Heart left ventricle (tissue), 16 donors: ENCODE data around the gene WDR37. TPM values are rescaled to one million over a fixed set of nuclear protein-coding genes. Genes with fewer than 3 reads are reported as not detected.

Experiments used
- ATAC-seq, 4 donors: fragments of 200-7000 bp; cut with Tn5 transposase; one replicate each; pipeline ENCODE4 v1.9.1; 2020 to 2022; ENCODE audit warnings: moderate library complexity in 4 of 4, mild to moderate bottlenecking in 3 of 4, moderate number of reproducible peaks in 1 of 4
- DNase-seq, 5 donors: peaks; one replicate each; pipeline ENCODE4 v3.0.0-alpha.2; 2020
- H3K27ac ChIP-seq, 12 donors: fragments of 200-600 bp; sonication (generic) in 4 of 12; one replicate each; pipeline versions ENCODE4 v1.5.0 to v1.8.0; 2016 to 2022; ENCODE audit warnings: mild to moderate bottlenecking in 2 of 12
- H3K27me3 ChIP-seq, 9 donors: fragments of 200-600 bp; sonication (generic) in 2 of 9; one replicate each; pipeline versions ENCODE4 v1.5.1 to v1.8.0; 2016 to 2022; ENCODE audit warnings: mild to moderate bottlenecking in 3 of 9
- H3K36me3 ChIP-seq, 9 donors: fragments of 200-600 bp; sonication (generic) in 2 of 9; one replicate each; pipeline versions ENCODE4 v1.5.0 to v1.8.0; 2018 to 2022; ENCODE audit warnings: mild to moderate bottlenecking in 2 of 9
- H3K4me1 ChIP-seq, 12 donors: fragments of 200-600 bp; sonication (generic) in 4 of 12; one replicate each; pipeline versions ENCODE4 v1.5.0 to v1.8.0; 2016 to 2022; ENCODE audit warnings: mild to moderate bottlenecking in 3 of 12
- H3K4me3 ChIP-seq, 12 donors: fragments of 200-600 bp; sonication (generic) in 4 of 12; one replicate each; pipeline versions ENCODE4 v1.5.0 to v1.8.0; 2017 to 2022; ENCODE audit warnings: mild to moderate bottlenecking in 9 of 12, moderate library complexity in 4 of 12
- H3K9me3 ChIP-seq, 12 donors: fragments of 200-600 bp; sonication (generic) in 4 of 12; one replicate each; pipeline versions ENCODE4 v1.5.0 to v1.8.0; 2016 to 2022; ENCODE audit warnings: mild to moderate bottlenecking in 1 of 12
- POLR2A ChIP-seq, 2 donors: fragments of 450-650 bp; IDR thresholded peaks; one replicate each; pipeline ENCODE4 v1.6.1; 2017; ENCODE audit warnings: antibody characterized with exemption in 2 of 2, mild to moderate bottlenecking in 2 of 2, moderate library complexity in 2 of 2
- WGBS, 4 donors: extraction: QIAGEN DNeasy Blood & Tissue Kit in 2 of 4; methylation state at CpG; one replicate each; pipeline versions ENCODE4 v1.1.5 to v1.1.7; 2013 to 2018; 5-methylcytosine and 5-hydroxymethylcytosine counted together
- intact Hi-C, 10 donors: fragments of 100-400 bp; cut with DNase I; formaldehyde crosslinking; loops; one replicate each; pipeline versions ENCODE4 v1.11.1 to v1.14.2; 2022
- polyA plus RNA-seq, 2 donors: library from polyadenylated mRNA; stranded (reverse); fragments of 200-250 nt; gene quantifications; one replicate each; pipeline ENCODE4 v1.2.3, GENCODE V29; 2013
- total RNA-seq, 9 donors: library from RNA; depleted of rRNA in 2 of 9; stranded (reverse); fragments of >200 nt in 2 of 9; fragmentation: NEBNext Ultra II Directional in 3 of 9; extraction: Animal tissue kit (Norgen Biotek cat#: 25700) in 3 of 9; gene quantifications; one replicate each; pipeline versions ENCODE4 v1.1.0 to v1.2.4, GENCODE V29; 2016 to 2023
- TF ChIP-seq, protein P1 (sequence below), 12 donors: fragments of 200-600 bp; sonication (generic) in 4 of 12; IDR thresholded peaks; one replicate each; pipeline versions ENCODE4 v1.5.0 to v1.8.0; 2018 to 2022; ENCODE audit warnings: antibody characterized with exemption in 12 of 12, mild to moderate bottlenecking in 5 of 12
- donor health status: ischemic (EF 13 %, LVEDD 7.1; RV severe dilation, severe dysfunction).
- donor health status: healthy with polysubstance abuse.
- donor health status: DM: no; HTN: yes; CAD: no.
- donor health status: DM: no; HTN: no; CAD: no.
- donor health status: ischemic (EF 25% LVEDD 6.9; RV normal size, moderate dysfunction).
- donor health status: ischemic (EF 25% LVEDD 5.7; RV mildly dilated, moderate dysfunction).
- donor health status: healthy.
- donor health status: DM: yes; HTN: yes; CAD: no.
- donor health status: ischemic (EF 35%, LVEDD 5.7; RV mildly dilated, moderate dysfunction).
- donor health status: nonischemic (EF 11% LVEDD 7.7; RV severe dilation, severe dysfunction).
- donor health status: DM: yes; HTN: yes; CAD: no.
- donor health status: PGD.
- donor health status: ischemic (EF 29% LVEDD 5.4; RV normal size, mild dysfunction).
- donor health status: nonischemic (EF 23%, LVEDD 6.1; RV moderate dilation, normal function).

Gene WDR37
- total and polyA plus RNA-seq, 11 donors: 8.4 to 43.3 (median 26.3) TPM

DNA sequence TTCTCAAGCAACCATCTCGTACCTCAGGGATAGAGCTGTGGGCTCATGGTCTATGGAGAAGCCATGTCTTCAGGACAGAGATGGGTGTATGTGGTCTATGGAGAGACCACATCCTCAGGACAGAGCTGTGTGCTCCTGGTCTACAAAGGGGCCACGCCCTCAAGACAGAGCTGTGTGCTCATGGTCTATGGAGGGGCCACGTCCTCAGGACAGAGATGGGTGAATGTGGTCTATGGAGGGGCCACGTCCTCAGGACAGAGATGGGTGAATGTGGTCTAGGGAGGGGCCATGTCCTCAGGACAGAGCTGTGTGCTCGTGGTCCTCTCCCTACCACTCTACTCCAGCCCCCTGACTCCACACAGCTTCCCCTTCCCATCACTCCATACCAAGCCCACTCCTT is 117.8 kb downstream of the WDR37 start:
- 69 to 92% (median 84%) methylated on average over 5 of the region's 5 CpGs for WGBS, 4 donors
- Histone ChIP-seq H3K27me3 (peaks cover 0 to 12% (median 0%) of the 10 kb centered on the region in 9 donors), H3K4me1 (no peaks in the 10 kb centered on the region), H3K36me3 (no peaks in the 10 kb centered on the region), H3K9me3 (no peaks in the 10 kb centered on the region), H3K27ac (no peak overlapping the region), H3K4me3 (no peak overlapping the region)
- TF ChIP-seq, protein P1, sequence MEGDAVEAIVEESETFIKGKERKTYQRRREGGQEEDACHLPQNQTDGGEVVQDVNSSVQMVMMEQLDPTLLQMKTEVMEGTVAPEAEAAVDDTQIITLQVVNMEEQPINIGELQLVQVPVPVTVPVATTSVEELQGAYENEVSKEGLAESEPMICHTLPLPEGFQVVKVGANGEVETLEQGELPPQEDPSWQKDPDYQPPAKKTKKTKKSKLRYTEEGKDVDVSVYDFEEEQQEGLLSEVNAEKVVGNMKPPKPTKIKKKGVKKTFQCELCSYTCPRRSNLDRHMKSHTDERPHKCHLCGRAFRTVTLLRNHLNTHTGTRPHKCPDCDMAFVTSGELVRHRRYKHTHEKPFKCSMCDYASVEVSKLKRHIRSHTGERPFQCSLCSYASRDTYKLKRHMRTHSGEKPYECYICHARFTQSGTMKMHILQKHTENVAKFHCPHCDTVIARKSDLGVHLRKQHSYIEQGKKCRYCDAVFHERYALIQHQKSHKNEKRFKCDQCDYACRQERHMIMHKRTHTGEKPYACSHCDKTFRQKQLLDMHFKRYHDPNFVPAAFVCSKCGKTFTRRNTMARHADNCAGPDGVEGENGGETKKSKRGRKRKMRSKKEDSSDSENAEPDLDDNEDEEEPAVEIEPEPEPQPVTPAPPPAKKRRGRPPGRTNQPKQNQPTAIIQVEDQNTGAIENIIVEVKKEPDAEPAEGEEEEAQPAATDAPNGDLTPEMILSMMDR (IDR thresholded peaks at IDR 0.05): no peak
- no peak for TF ChIP-seq POLR2A (IDR thresholded peaks at IDR 0.05)
- DNase-seq (peak in 1 of 5 donors; percentile 14), ATAC-seq (no peak)
- intact Hi-C loops: no loop called here

DNA sequence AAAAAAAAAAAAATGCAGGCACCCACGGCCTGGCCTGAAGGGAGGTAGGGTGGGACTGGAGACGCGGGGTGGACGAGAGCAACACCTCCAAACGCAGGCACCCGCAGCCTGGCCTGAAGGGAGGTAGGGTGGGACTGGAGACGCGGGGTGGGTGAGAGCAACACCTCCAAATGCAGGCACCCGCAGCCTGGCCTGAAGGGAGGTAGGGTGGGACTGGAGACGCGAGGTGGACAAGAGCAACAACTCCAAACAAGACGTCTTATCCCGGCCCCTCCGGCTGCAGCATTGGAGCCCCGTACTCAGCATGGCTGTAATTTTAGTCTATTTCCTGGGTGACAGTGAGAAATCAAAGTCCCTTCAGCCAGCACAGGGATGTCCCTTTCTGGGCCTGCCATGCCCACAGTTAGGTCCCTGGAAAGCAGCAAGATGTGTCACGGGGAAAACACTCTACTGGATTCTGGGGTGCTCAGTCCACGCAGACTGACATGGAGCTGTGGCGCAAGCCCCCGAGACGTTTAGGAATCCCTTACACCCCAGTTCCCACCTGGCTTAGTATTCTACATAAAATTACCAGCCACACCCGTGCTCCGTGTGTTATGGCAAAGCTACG is 119.9 kb downstream of the WDR37 start:
- no peaks in the 10 kb centered on the region for H3K36me3 ChIP-seq
- ATAC-seq (no peak), DNase-seq (peak in 1 of 5 donors; percentile 36)
- no peak for TF ChIP-seq POLR2A (IDR thresholded peaks at IDR 0.05)
- TF ChIP-seq, protein P1 (IDR thresholded peaks at IDR 0.05): no peak
- H3K4me1 ChIP-seq: no peaks in the 10 kb centered on the region
- intact Hi-C loops: no loop called here
- no peaks in the 10 kb centered on the region for H3K9me3 ChIP-seq
- no peak overlapping the region for H3K27ac ChIP-seq
- H3K27me3 ChIP-seq: peaks cover 0 to 12% (median 0%) of the 10 kb centered on the region in 9 donors
- WGBS, 4 donors: 88 to 93% (median 91%) methylated on average over 23 of the region's 23 CpGs
- H3K4me3 ChIP-seq: no peak overlapping the region

DNA sequence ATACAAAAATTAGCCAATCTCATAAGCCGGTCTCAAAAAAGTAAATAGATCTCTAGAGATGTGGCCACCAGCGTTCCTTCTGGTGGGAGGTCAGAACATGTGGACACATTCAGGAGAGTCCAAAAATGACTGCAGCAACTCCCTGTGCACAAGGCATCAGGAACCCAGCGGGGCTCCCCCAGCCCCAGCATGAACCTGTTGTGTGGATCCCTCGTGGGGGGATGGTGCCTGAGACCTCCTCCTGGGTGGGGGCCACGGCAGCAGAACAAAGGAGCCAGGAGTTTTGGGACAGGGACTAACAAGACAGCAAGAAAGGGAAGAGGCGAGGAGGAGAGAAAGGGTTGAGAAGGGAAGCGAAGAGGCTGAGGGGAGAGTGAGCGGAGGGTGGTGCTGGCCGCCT is 121.8 kb downstream of the WDR37 start:
- Histone ChIP-seq H3K4me3 (no peak overlapping the region), H3K27me3 (peaks cover 0 to 12% (median 0%) of the 10 kb centered on the region in 9 donors), H3K36me3 (no peaks in the 10 kb centered on the region), H3K27ac (no peak overlapping the region), H3K4me1 (no peaks in the 10 kb centered on the region), H3K9me3 (no peaks in the 10 kb centered on the region)
- WGBS, 4 donors: 81 to 90% (median 87%) methylated on average over 9 of the region's 9 CpGs
- DNase-seq (peak in 1 of 5 donors; percentile 37), ATAC-seq (no peak)
- intact Hi-C loops: no loop called here
- no peak for TF ChIP-seq POLR2A (IDR thresholded peaks at IDR 0.05)
- TF ChIP-seq, protein P1 (IDR thresholded peaks at IDR 0.05): no peak

DNA sequence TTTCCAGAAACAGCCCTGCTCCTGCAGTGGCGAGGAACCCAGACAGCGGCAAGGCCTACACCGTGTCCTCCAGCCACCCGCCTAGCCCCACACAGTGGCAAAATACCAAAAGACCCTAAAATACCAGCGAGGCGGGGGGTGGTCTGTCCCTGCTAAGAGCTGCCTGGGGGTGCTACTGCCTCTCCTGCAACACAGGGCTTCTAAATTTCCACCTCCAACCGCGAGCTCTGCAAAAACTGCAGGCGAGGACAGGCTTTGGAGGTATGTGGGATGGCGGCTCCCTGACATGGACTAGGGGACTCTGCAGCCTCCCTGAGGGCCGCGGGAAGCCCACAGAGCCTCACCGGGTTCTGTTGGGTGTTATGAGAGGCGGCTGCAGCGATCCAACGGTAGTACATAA is 122.3 kb downstream of the WDR37 start:
- ATAC-seq (no peak), DNase-seq (no peak)
- 84 to 90% (median 88%) methylated on average over 16 of the region's 16 CpGs for WGBS, 4 donors
- peaks cover 0 to 16% (median 0%) of the 10 kb centered on the region in 9 donors for H3K27me3 ChIP-seq
- TF ChIP-seq, protein P1 (IDR thresholded peaks at IDR 0.05): no peak
- TF ChIP-seq POLR2A (IDR thresholded peaks at IDR 0.05): no peak
- intact Hi-C loops: no loop called here
- no peak overlapping the region for H3K27ac ChIP-seq
- no peak overlapping the region for H3K4me3 ChIP-seq
- no peaks in the 10 kb centered on the region for H3K4me1 ChIP-seq
- H3K9me3 ChIP-seq: no peaks in the 10 kb centered on the region
- H3K36me3 ChIP-seq: no peaks in the 10 kb centered on the region
